ENCODE results near the gene TSHZ2.

- TF ChIP-seq POLR2A (IDR thresholded peaks at IDR 0.05) (no peak), CTCF (IDR thresholded peaks at IDR 0.05) (no peak), POLR2AphosphoS5 (IDR thresholded peaks at IDR 0.05) (no peak)
Measured at GRCh38 chr20:53466279-53466678, 494.1 kb downstream of the TSHZ2 start.
